Embryonic facial prominence (tissue), 1 donor: ENCODE data around the gene UBE2D4.
"Not testable (repeated sequence)": the region's sequence is repeated elsewhere in the genome, so short reads cannot be mapped to it uniquely, and the experiment has no call there.

ENCODE experiments used
- DNase-seq: peaks from one replicate; pipeline ENCODE4 v3.0.0-alpha.2; 2016; ENCODE audit errors: extremely low spot score

Gene UBE2D4

GRCh38 chr7:43966392-43966791, 40.2 kb downstream of the UBE2D4 start:
- DNase-seq: not testable (repeated sequence)

- DNase-seq: not testable (repeated sequence)
Observed at GRCh38 chr7:43968172-43969040, 42.2 kb downstream of the UBE2D4 start.

GRCh38 chr7:43969586-43969985, 43.4 kb downstream of the UBE2D4 start:
- DNase-seq: not testable (repeated sequence)

- DNase-seq: not testable (repeated sequence)
Observed at GRCh38 chr7:43970698-43971097, 44.5 kb downstream of the UBE2D4 start.

GRCh38 chr7:43974033-43974573, 47.9 kb downstream of the UBE2D4 start:
- DNase-seq: not testable (repeated sequence)

GRCh38 chr7:43974725-43975482, 48.7 kb downstream of the UBE2D4 start:
- DNase-seq: not testable (repeated sequence)

- no peak for DNase-seq
Observed at GRCh38 chr7:43977525-43977924, 51.3 kb downstream of the UBE2D4 start.

GRCh38 chr7:43978102-43978501, 51.9 kb downstream of the UBE2D4 start:
- not testable (repeated sequence) for DNase-seq

GRCh38 chr7:43982848-43983247, 56.6 kb downstream of the UBE2D4 start:
- DNase-seq: not testable (repeated sequence)

GRCh38 chr7:43983736-43984135, 57.5 kb downstream of the UBE2D4 start:
- not testable (repeated sequence) for DNase-seq

- DNase-seq: not testable (repeated sequence)
Observed at GRCh38 chr7:43985904-43986864, 59.9 kb downstream of the UBE2D4 start.

- DNase-seq: not testable (repeated sequence)
Observed at GRCh38 chr7:43987476-43987875, 61.2 kb downstream of the UBE2D4 start.

- DNase-seq: not testable (repeated sequence)
Observed at GRCh38 chr7:43990011-43990585, 63.9 kb downstream of the UBE2D4 start.

GRCh38 chr7:43990829-43991228, 64.6 kb downstream of the UBE2D4 start:
- DNase-seq: not testable (repeated sequence)

GRCh38 chr7:43992896-43993295, 66.7 kb downstream of the UBE2D4 start:
- not testable (repeated sequence) for DNase-seq

- not testable (repeated sequence) for DNase-seq
Observed at GRCh38 chr7:43994681-43995080, 68.4 kb downstream of the UBE2D4 start.

GRCh38 chr7:43997532-43997931, 71.3 kb downstream of the UBE2D4 start, which contains the start of gene SPDYE1:
Gene SPDYE1 (plus strand): TSS chr7:43997897. CDS start chr7:43999950, 2,053 bp downstream.
- DNase-seq: not testable (repeated sequence)
